ENCODE measurements around the gene TAS2R40. TPM values are rescaled to one million over a fixed set of nuclear protein-coding genes. Genes with fewer than 3 reads are reported as not detected.

TAS2R40 gene
- total RNA-seq, 1 experiment from 2014 or later, result not detected

- no TSS peak for BruUV-seq (replicated peaks)
- Histone ChIP-seq H3K9me3 (ENCODE audit: control insufficient read depth, insufficient read depth, low read depth, low read length) (no peaks in the 10 kb centered on the region), H3K4me1 (ENCODE audit: control insufficient read depth, insufficient read depth, low read length) (no peaks in the 10 kb centered on the region), H3K36me3 (ENCODE audit: control insufficient read depth, insufficient read depth, low read length) (no peaks in the 10 kb centered on the region), H3K27ac (ENCODE audit: low read length) (no peak overlapping the region), H3K27me3 (ENCODE audit: control insufficient read depth, insufficient read depth, low read length) (no peaks in the 10 kb centered on the region), H3K4me3 (ENCODE audit: low read depth in 2 of 2, low read length in 2 of 2) (no peak overlapping the region)
- ChIA-PET POLR2A (no interaction called here), CTCF (no interaction called here)
- no peak for ATAC-seq
- intact Hi-C loops (cut with micrococcal nuclease; ENCODE audit: unreplicated experiment) (no loop called here), in situ Hi-C loops (cut with HindIII; ENCODE audit: low pct_unique_long_range_greater_than_20kb, low sequenced_read_pairs) (no loop called here)
- TF ChIP-seq, protein P1, sequence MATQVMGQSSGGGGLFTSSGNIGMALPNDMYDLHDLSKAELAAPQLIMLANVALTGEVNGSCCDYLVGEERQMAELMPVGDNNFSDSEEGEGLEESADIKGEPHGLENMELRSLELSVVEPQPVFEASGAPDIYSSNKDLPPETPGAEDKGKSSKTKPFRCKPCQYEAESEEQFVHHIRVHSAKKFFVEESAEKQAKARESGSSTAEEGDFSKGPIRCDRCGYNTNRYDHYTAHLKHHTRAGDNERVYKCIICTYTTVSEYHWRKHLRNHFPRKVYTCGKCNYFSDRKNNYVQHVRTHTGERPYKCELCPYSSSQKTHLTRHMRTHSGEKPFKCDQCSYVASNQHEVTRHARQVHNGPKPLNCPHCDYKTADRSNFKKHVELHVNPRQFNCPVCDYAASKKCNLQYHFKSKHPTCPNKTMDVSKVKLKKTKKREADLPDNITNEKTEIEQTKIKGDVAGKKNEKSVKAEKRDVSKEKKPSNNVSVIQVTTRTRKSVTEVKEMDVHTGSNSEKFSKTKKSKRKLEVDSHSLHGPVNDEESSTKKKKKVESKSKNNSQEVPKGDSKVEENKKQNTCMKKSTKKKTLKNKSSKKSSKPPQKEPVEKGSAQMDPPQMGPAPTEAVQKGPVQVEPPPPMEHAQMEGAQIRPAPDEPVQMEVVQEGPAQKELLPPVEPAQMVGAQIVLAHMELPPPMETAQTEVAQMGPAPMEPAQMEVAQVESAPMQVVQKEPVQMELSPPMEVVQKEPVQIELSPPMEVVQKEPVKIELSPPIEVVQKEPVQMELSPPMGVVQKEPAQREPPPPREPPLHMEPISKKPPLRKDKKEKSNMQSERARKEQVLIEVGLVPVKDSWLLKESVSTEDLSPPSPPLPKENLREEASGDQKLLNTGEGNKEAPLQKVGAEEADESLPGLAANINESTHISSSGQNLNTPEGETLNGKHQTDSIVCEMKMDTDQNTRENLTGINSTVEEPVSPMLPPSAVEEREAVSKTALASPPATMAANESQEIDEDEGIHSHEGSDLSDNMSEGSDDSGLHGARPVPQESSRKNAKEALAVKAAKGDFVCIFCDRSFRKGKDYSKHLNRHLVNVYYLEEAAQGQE (IDR thresholded peaks at IDR 0.05; ENCODE audit: insufficient read depth in 1 of 2, low read depth in 2 of 2, low read length in 1 of 2), result no peak
- TF ChIP-seq SIN3A (IDR thresholded peaks at IDR 0.05; ENCODE audit: borderline replicate concordance, insufficient read depth, low read depth, low read length) (no peak), TCF7L2 (IDR thresholded peaks at IDR 0.05; ENCODE audit: low read depth, low read length) (no peak), POLR2AphosphoS5 (IDR thresholded peaks at IDR 0.05; ENCODE audit: low read depth, low read length) (no peak)
- TF ChIP-seq, protein P2, sequence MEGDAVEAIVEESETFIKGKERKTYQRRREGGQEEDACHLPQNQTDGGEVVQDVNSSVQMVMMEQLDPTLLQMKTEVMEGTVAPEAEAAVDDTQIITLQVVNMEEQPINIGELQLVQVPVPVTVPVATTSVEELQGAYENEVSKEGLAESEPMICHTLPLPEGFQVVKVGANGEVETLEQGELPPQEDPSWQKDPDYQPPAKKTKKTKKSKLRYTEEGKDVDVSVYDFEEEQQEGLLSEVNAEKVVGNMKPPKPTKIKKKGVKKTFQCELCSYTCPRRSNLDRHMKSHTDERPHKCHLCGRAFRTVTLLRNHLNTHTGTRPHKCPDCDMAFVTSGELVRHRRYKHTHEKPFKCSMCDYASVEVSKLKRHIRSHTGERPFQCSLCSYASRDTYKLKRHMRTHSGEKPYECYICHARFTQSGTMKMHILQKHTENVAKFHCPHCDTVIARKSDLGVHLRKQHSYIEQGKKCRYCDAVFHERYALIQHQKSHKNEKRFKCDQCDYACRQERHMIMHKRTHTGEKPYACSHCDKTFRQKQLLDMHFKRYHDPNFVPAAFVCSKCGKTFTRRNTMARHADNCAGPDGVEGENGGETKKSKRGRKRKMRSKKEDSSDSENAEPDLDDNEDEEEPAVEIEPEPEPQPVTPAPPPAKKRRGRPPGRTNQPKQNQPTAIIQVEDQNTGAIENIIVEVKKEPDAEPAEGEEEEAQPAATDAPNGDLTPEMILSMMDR (IDR thresholded peaks at IDR 0.05), result no peak
- no peak for DNase-seq (ENCODE audit: low read depth, low spot score)
Observed at GRCh38 chr7:143185551-143185950, 36.3 kb upstream of the TAS2R40 start.

DNA sequence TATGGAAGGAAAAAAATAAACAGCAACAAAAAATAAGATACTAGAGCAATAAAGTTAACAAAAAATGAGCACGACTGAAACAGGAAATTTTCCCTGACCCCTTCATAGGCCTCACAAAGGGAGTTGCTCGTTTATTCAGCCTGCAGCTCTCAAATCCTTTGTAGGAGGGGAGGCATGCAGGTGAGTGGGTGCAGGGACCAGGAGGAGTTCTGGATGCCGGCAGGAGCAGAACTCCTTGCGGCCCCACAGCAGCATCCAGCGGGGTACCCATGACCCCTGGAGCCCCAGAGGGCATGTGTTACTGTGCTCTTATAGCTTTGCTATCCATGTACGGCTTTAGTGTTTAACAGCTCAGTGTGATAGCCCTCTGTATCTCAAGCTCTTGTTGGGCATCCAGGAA, 32.8 kb upstream of the TAS2R40 start:
- BruUV-seq (replicated peaks), result no TSS peak
- Histone ChIP-seq H3K36me3 (ENCODE audit: control insufficient read depth, insufficient read depth, low read length) (no peaks in the 10 kb centered on the region), H3K4me3 (ENCODE audit: low read depth in 2 of 2, low read length in 2 of 2) (no peak overlapping the region), H3K27me3 (ENCODE audit: control insufficient read depth, insufficient read depth, low read length) (no peaks in the 10 kb centered on the region), H3K4me1 (ENCODE audit: control insufficient read depth, insufficient read depth, low read length) (no peaks in the 10 kb centered on the region), H3K9me3 (ENCODE audit: control insufficient read depth, insufficient read depth, low read depth, low read length) (no peaks in the 10 kb centered on the region), H3K27ac (ENCODE audit: low read length) (no peak overlapping the region)
- no peak for DNase-seq (ENCODE audit: low read depth, low spot score)
- POLR2A ChIA-PET, result no interaction called here
- CTCF ChIA-PET, result no interaction called here
- no peak for TF ChIP-seq SIN3A (IDR thresholded peaks at IDR 0.05; ENCODE audit: borderline replicate concordance, insufficient read depth, low read depth, low read length)
- TF ChIP-seq, protein P2 (IDR thresholded peaks at IDR 0.05), result no peak
- TF ChIP-seq POLR2AphosphoS5 (IDR thresholded peaks at IDR 0.05; ENCODE audit: low read depth, low read length), result no peak
- TF ChIP-seq, protein P1 (IDR thresholded peaks at IDR 0.05; ENCODE audit: insufficient read depth in 1 of 2, low read depth in 2 of 2, low read length in 1 of 2), result no peak
- no peak for TF ChIP-seq TCF7L2 (IDR thresholded peaks at IDR 0.05; ENCODE audit: low read depth, low read length)
- ATAC-seq, result no peak
- intact Hi-C loops (cut with micrococcal nuclease; ENCODE audit: unreplicated experiment), result no loop called here
- in situ Hi-C loops (cut with HindIII; ENCODE audit: low pct_unique_long_range_greater_than_20kb, low sequenced_read_pairs), result no loop called here
